Astrocyte of the hippocampus (primary cell): ENCODE data around the gene DNAJB9.

Experiments
- DNase-seq: peaks from one replicate; pipeline ENCODE4 v3.0.0; 2011; ENCODE audit warnings: low read depth, low spot score

DNAJB9 gene

DNA sequence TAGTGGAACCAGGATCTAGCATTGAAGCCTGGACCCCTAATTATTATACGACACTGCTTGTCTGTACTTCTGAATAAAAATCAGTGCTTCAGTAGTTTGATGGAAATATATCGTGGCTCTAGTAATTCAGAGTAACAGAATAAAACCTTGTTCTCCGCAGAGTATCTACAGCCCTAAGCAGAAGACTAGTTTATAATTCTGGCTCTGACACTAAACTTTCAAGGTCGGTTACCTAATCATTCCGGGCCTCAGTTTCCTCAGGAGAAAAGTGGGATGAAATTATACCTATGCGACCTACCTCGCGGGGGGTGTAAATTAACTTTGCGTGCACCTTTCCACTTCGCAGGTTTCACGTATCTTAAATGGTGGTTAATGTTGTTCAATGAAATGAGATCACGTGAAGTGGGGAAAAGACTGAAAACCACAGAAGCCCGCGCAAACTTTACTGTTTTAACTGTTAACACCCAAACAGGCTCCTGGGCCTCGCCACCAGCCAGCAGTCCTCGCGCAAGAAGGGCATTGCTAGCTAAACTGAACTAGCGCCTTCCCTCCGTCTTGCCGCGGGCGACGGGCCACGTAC lies 783 bp upstream of the DNAJB9 start:
- no peak for DNase-seq

DNA sequence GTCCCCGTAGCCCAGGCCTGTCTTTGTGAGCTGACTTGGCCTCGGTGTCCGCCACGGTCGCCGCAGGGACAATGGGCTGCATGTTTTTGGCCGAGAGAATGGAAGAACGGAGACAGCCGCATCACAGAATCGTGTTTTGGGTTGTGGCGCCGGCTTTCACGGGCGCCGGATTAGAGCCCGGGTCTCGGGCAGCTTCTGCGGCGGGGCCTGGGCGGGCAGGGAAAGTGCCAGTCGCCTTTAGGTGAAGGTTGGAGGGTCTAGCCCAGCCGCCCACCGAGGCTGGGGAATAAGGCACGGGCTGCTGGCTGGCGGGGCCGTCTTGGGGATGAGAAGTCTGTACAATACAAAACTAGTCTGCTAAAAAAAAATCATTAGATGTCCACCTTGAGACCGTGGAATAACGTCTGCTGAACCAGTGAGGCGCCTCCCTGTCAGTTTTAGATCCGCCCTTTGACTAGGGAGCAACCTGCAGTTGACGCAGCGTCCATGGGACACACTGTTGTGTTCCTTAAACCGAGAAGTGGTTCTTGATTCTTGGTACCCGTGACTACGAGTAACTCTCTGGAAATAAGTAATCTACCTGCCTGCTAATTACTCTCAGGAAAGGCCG lies 577 bp downstream of the DNAJB9 start:
- DNase-seq: peak; percentile 63

DNA sequence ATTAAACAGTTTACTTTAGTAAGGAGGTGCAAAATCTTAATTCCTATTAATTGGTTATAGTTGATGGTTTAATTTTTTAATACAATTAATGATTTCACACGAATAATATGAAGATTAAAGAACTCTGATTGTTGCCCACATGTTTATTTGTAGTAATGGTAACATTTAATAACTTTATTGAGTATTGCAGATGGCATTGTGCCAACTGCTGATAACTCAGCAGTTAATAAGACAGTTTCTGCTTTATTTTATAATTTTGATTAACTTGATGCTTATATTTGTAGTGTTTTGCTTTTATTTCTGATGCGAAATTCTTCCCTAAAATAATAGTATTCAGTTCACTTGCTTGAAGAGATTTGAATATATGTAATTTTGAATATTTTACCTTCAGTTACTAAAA lies 2.8 kb downstream of the DNAJB9 start:
- no peak for DNase-seq

DNA sequence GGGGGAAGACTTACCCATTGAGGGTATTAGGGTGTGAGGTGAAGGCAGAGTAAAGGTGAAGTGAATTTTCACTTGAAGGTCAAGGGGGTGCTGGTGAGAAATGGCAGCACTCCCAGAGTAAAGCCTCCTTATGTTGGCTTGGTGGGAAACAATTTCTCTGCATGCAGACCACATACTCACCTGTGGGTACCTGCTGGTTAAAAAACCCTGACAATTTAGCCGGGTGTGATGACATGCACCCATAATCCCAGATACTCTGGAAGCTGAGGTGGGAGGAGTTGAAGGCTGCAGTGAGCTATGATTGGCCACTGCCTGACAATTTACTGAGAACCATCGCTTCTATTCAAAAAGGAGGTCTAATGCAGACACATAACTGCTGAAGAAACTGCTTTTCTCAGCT lies 5.5 kb downstream of the DNAJB9 start:
- DNase-seq: no peak

DNA sequence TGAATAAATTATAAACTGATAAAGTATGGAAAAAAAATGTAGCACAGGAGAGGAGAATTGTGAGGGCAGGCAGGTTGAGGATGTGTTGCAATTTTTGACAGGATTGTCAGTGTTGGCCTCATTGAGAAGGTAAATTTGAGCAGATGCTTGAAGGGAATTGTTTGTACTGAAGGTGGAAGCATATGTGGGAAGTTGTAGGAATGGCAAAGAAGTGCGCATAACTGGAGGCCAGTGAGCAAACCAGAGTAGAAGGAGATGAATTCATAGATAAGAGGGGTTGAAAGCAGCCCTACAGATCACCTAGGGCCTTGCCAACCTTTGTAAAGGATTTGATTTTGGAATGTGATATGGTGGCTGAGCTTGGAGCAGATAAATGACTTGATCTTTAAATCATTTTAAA lies 6.4 kb downstream of the DNAJB9 start:
- DNase-seq: no peak

DNA sequence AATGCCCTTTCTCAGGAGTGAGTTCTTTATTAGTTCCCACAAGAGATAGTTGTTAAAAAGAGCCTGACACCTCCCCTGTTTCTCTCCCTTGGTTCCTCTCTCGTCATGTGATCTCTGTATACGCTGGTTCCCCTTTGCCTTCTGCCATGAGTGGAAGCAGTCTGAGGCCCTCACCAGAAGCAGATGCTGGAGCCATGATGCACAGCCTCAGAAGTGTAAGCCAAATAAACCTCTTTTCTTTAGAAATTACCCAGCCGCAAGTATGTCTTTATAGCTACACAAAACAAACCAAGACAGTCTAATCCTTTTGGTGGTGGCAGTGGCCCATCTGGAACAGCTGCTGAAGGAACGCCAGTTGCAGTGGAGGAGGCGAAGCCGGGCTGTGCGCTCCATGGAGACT lies 9.3 kb downstream of the DNAJB9 start:
- DNase-seq: no peak

DNA sequence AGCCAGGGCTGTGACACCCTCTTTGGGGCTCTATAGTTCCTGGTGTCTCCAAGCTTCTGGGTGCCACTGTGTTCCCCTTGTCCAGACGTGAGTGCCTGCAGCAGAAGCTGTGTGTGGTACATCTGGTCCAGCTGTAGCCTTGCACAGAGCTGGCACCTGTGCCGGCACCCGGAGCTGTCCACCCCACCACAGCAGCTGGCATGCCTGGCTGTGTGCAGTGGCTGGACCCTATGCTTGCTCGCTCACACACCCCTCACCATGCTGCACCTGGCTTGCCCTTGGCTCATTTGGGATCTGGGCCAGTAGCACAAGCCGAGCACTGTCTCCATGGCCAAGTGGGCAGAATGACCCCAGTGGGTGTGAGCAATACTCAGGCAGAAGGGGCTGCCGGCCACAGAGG lies 10.6 kb downstream of the DNAJB9 start:
- no peak for DNase-seq

DNA sequence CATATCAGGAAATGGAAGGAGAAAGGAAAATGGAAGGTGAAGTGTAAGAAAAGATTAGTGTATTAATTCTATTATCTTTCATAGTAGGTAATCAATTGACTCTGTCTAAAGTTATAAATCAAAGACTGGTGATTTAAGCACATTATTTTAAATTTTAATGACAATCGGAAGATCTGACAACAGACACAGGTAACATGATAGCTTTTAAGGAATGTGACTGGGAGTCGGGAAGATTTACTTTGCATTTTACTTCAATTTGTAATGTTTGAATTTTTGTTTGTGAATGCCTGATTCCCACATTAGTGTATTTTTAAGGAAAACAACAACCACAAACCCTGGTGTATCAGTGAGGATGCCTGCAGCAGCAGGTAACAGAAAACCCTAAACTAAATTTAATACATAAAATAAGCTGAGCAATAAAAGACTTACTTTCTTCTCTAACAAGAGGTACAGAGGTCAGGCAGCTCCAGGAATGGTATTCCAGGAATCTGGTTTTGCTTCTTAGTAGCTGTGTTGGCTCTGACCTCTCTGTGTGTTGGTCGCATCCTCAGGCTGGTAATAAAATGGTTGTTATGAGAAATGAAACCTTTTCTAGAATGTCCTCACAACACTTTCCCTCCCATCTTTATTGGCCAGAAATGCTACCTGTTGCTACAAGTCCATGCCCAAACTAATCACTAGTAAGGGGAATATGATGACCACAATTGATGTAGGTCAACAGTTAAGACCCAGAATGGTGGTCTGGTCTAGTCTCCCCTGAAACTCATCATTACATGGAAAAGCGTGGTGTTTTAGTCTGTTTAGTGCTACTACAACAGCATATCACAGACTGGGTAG lies 12.2 kb downstream of the DNAJB9 start:
- DNase-seq: peak; percentile 70

DNA sequence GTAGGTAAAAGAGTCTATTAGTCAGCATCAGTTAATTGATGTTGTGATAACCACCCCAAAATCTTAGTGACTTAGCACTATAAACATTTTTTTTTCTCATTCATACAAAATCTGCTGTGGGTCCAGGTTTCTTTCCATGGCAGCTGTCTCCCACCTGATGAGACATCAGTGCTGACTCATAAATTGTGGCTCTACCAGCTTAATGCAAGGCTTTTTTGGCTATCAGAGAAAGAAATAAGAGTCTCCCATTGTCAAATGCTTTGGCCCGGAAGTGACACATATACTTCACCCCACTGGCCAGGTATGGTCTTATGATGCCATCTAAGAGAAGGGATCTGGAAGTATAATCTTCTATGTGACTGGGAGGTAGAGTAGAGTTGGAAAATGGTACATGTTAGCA lies 14.5 kb downstream of the DNAJB9 start:
- no peak for DNase-seq

DNA sequence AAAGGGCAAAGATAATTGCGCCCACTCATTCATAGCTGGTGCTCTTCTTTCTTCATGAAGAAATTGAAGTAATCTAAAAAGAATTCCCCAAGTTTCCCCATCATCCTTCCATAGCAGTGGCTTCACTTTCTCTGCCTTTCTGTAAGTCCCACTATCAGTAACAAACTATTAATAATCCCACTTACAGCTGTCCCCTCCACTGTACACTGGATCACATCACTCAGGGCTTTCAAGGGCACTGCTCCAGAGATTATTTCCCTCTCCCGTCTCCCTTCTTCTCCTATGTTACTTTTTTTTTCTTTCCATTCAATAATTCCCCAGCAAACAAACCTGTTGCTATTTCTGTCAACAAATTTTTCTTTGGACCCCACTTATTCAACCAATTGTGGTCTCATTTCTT lies 16.2 kb downstream of the DNAJB9 start:
- no peak for DNase-seq

DNA sequence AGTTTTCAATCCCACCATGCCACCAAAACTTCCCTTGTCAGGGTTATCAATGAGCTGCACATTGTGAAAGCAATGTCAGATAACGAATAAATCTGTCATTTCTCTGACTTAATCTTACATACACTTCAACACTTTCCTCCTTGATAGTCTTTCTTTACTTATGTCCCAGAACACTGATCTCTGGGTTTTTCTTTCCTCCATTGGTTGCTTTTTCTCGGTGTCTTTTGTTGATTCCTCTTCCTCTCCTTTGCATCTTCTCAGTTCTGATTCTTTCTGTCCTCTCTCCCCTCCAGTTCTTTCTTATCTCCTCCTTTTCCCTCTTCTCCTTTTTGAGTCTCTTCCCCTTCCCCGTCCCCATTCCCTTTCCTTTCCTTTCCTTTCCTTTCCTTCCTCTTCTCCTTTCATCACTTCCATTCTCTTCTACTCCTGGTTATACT lies 16.6 kb downstream of the DNAJB9 start:
- no peak for DNase-seq

DNA sequence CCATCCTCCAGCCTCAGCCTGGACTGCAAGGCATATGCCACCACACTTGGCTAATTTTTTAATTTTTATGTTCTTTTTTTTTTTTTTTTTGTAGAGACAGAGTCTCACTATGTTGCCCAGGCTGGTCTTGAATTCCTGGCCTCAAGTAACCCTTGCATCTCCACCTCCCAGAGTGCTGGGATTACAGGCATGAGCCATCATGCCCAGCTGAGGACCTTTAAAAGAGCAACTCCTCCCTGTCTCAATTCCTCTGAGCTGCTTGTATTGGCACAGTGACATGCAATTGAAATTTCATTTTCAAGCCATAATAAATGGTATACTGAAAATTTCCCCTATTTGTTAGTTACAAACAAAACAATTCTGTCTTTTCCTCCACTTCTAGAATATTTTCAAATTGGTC lies 19.5 kb downstream of the DNAJB9 start:
- no peak for DNase-seq

DNA sequence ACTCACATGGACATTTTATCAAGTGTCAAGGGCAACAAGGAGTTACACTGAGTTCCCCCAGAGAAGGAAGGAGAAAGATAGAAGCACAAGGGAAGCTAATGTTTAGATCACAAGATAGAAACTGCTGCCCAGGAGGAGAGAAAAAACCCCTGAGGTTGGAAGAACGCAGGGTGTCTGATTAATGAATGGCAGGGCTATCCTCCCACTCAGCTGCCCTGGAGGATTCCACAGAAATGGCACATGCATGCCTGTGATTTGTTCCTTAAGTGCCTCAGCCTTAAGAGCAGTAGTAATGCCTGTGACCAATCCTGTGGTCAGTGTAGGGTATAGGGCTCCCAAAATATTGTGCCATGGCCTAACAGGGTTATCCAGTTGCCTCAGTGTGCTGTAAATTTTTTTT lies 20.2 kb downstream of the DNAJB9 start:
- no peak for DNase-seq

DNA sequence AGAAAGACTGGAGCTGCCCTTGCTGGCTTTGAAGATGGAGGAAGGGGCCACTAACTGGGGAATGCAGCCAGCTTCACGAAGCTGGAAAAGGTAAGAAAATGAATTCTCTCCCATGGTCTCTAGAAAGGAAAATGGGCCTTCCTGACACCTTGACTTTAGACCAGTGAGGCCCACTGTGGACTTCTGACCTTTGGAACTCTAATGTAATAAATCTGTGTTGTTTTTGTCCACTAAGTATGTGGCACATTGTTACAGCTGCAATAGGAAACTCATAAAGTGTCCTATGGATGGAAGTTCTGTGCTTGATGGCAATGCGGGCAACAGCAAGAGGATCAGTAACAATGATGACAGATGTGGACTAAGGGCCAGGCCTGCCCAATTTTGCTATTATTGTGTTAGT lies 20.9 kb downstream of the DNAJB9 start:
- DNase-seq: no peak

DNA sequence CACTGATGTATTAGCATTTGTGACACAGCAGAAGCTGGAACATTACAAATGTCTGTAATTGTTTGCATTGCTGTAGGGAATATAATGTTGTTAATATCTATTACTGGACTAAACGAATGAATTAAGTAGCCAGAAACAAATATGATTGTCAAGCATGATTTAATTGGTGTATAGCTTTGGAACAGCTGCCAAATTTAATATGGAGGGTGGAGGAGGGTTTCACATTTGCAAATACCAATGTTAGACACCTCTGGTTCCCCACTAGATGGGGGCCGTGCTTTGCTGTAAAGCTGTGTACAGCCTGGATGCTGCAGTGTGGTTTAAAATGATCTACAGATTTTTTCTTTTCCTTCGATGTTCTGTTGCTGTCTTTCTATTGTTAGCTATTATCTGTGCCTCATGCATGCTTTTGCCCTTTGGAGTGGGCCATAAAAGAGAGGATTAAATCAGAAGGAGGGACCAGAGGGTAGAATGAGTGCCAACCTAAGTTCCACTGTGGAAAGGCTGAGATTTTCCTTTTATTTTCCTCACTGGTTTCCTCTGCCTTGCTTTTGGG lies 23.1 kb downstream of the DNAJB9 start:
- peak; percentile 44 for DNase-seq

DNA sequence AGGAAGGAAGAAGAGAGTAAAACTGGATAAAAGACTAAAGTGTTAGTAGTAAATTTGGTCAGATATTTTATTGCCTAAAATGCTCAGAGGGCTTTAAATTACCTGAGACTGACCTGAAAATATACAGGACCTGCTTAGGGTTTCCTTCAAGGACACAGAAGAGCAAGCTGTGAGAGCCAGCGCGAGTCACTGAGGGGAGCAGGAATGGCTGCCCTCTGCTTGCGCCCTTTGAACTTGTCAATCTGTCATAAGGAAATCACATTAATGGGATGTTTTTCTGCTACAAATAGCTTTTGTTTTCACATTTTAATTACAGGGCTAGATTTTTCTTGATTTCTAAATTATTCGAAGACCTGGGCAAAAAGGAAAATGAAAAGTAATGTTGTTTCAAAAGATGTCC lies 26.9 kb downstream of the DNAJB9 start:
- no peak for DNase-seq

DNA sequence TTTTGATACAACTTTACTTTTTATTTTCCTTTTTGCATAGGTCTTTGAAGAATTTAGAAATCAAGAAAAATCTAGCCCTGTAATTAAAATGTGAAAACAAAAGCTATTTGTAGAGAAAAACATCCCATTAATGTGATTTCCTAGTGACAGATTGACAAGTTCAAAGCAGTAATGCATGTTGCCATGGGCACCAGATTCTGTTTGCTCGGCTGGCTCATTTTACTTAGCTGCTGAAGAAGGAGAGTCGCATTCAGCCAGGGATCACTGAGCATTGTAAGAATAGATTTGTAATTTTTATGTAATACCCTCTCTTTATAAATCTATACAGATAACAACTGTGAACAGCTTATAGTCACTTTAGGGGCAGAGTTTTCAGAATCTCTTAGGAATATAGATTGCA lies 28.5 kb downstream of the DNAJB9 start:
- DNase-seq: peak; percentile 33

DNA sequence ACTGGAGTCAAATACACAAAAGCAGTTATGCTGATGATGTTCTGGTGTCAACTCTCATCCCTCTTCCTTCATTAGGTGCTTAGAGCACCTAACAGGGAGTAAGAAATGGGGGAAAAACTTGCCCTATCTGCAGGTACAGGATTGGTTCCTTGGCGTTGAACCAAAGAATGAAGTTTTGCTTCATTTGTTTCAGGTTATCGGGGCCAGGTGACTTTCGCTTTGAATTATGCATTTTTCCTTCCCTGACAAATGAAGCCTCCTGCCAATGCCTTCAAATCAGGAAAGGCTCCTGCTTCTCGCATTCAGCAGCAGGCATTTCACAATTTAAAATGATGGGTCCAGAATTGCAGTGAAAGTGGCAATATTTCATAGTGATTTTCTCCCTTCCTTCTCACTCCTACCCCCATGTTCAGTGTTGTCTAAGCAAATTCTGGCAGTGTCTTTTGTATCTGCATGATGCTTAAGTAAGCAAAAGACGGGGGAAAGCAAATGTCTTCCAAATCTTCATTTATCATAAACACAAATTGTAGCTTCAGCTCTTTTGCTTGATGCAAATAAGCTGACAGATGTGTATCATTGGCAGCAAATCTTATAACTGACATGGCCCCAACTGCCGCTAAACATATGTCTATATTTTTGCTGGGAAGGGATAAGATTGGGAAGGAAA lies 29.4 kb downstream of the DNAJB9 start:
- DNase-seq: no peak

DNA sequence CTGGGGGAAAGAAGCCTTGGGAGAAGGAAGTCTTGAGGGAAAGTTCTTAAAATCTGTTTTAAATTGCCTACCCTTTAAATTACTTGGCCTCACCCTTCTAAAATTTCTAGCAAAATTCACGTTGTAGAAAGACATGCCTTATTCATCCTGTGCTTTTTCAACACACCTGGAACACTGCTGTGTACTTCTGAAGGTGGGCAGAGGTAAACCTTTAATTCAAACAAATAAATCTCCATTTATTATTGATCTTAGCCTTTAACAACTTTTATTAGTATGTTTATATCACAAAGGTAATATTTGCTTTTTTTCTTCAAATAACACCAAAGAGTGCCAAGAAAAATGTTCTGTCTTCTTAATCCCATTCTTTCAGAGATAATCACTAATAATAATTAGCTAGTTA lies 30.7 kb downstream of the DNAJB9 start:
- no peak for DNase-seq

DNA sequence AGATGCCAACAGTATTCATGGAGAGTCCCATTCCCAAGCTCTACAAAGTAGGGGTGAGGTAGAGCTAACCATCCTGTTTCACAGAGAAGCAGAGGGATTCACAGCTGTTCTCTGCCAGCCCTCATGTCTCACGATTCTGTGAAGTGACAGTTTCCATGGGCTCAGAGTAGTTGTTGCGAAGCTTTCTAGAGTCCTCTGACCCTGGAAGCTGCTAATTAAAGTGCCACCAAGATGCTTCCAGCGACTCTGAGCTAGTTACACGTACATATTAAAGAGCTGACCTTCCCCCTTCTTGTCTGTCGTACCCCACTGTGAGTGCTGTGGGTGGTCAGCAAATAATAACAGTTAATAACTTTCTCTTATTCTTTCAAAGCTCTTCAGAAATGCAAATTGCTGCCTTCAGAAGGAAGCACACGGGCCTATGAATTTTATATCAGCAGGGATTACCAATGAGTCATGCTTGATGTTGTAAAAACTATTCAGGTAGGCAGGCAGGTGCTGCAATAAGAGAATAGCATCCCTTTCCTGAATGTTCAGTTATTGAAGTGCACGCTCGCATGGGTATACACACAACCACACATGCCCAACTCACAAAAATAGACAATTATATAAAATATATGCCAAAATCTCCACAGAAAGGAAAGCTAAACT lies 34.1 kb downstream of the DNAJB9 start:
- DNase-seq: no peak

DNA sequence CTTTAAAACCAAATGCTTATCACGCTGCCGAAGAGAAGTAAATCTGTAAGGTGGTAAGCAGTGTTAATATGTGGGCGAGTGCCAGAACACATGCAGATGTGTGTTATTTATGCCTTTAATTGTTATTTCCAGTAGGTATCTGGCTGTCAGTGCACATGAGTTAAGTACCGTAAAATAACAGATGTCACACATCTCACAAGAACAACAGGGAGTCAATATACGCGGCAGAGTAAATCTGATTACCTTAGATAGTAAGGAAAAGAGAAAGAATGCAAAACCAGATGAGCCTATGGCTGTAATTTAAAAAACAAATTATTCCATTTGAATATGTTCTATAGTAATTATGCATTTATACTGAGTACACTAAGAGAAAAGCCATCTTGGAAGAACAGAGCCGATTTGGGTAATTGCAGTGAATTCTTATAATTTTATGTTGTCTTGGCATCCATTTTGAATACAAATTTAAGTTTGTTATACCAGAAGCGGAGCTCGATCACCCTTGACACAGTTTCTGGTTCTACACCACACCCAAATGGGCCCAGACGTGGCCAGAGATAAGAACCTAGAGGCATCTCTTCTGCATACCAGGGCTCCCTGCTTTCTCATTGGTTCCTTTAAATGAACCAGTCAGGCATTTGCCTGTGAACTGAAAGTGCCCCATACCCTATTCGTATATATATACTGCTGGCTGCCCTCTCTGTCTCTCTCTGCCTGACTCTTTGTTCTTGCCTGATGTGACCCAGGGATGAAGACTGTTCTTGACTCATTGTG lies 34.8 kb downstream of the DNAJB9 start:
- no peak for DNase-seq
